Measurements from ENCODE around the gene ARHGEF18. TPM values are rescaled to one million over a fixed set of nuclear protein-coding genes. Genes with fewer than 3 reads are reported as not detected.
A peak's percentile ranks its signal among the peaks of the same experiment; 100 is the strongest.

ARHGEF18 gene
- total RNA-seq, 3 donors from 2014 or later, result 16.8 to 23.3 (median 22.9) TPM

- Histone ChIP-seq H3K36me3 (no peaks in the 10 kb centered on the region), H3K4me1 (no peaks in the 10 kb centered on the region), H3K27ac (no peak overlapping the region), H3K9me3 (no peaks in the 10 kb centered on the region), H3K27me3 (no peaks in the 10 kb centered on the region), H3K4me3 (no peak overlapping the region)
- no peak for TF ChIP-seq CTCF (IDR thresholded peaks at IDR 0.05)
- TF ChIP-seq POLR2AphosphoS5 (IDR thresholded peaks at IDR 0.05), result no peak
- no peak for TF ChIP-seq POLR2A (IDR thresholded peaks at IDR 0.05)
- DNase-seq (ENCODE audit: low spot score in 2 of 2), result no peak
- intact Hi-C loops (cut with DNase I; ENCODE audit: low total_unique reads), result no loop called here
Measured at GRCh38 chr19:7328647-7329046, 20.1 kb upstream of the ARHGEF18 start.

DNA sequence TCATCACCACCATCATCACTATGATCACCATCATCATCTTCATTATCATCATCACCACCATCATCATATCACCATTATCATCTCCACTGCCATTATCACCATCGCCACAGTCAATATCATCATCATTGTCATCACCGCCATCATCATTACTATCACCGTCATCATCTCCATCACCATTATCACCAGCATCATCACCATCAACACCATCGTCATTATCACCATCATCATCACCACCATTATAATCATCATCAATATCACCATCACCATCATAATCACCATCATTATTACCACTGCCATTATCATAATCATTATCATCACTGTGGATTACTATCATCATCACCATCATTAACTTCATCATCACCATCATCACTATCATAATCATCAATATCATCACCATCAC is 17.3 kb upstream of the ARHGEF18 start:
- no peak for DNase-seq (ENCODE audit: low spot score in 2 of 2)
- H3K36me3 ChIP-seq, result no peaks in the 10 kb centered on the region
- no peak overlapping the region for H3K27ac ChIP-seq
- TF ChIP-seq CTCF (IDR thresholded peaks at IDR 0.05), result no peak
- no peak overlapping the region for H3K4me3 ChIP-seq
- no peaks in the 10 kb centered on the region for H3K9me3 ChIP-seq
- H3K27me3 ChIP-seq, result no peaks in the 10 kb centered on the region
- no peaks in the 10 kb centered on the region for H3K4me1 ChIP-seq
- intact Hi-C loops (cut with DNase I; ENCODE audit: low total_unique reads), result no loop called here

GRCh38 chr19:7333198-7334118 is 15.3 kb upstream of the ARHGEF18 start:
- peak overlapping the region in 1 of 3 donors; percentile 3 for H3K4me3 ChIP-seq
- DNase-seq (ENCODE audit: low spot score in 2 of 2), result no peak
- intact Hi-C loops (cut with DNase I; ENCODE audit: low total_unique reads), result no loop called here
- H3K36me3 ChIP-seq, result no peaks in the 10 kb centered on the region
- H3K4me1 ChIP-seq, result no peaks in the 10 kb centered on the region
- H3K27me3 ChIP-seq, result no peaks in the 10 kb centered on the region
- no peaks in the 10 kb centered on the region for H3K9me3 ChIP-seq
- no peak for TF ChIP-seq POLR2A (IDR thresholded peaks at IDR 0.05)
- no peak for TF ChIP-seq POLR2AphosphoS5 (IDR thresholded peaks at IDR 0.05)
- no peak for TF ChIP-seq CTCF (IDR thresholded peaks at IDR 0.05)
- peak overlapping the region; percentile 40 to 66 for H3K27ac ChIP-seq

GRCh38 chr19:7336321-7336973 is 12.3 kb upstream of the ARHGEF18 start:
- intact Hi-C loops (cut with DNase I; ENCODE audit: low total_unique reads), result no loop called here

More at GRCh38 chr19:7336321-7336973, 12.3 kb upstream of the ARHGEF18 start:
- no peaks in the 10 kb centered on the region for H3K36me3 ChIP-seq
- DNase-seq (ENCODE audit: low spot score in 2 of 2), result no peak
- H3K27ac ChIP-seq, result no peak overlapping the region
- H3K4me3 ChIP-seq, result no peak overlapping the region
- H3K27me3 ChIP-seq, result no peaks in the 10 kb centered on the region
- no peaks in the 10 kb centered on the region for H3K4me1 ChIP-seq
- no peaks in the 10 kb centered on the region for H3K9me3 ChIP-seq
- no peak for TF ChIP-seq POLR2AphosphoS5 (IDR thresholded peaks at IDR 0.05)
- no peak for TF ChIP-seq POLR2A (IDR thresholded peaks at IDR 0.05)
- no peak for TF ChIP-seq CTCF (IDR thresholded peaks at IDR 0.05)

Data from breast epithelium (tissue), 4 donors.